Ectodermal cell (in vitro differentiated cells): ENCODE measurements around the gene GRB10.

ENCODE experiments used
- H3K27ac ChIP-seq: 2 replicates; pipeline ENCODE4 v1.7.0; 2013; ENCODE audit warnings: mild to moderate bottlenecking, low read depth, low read length; ENCODE audit not compliant: insufficient read depth, poor library complexity, severe bottlenecking
- H3K27me3 ChIP-seq: 2 replicates; pipeline ENCODE4 v1.7.0; 2013; ENCODE audit warnings: mild to moderate bottlenecking, low read length; ENCODE audit not compliant: insufficient read depth, control insufficient read depth, poor library complexity, severe bottlenecking
- H3K36me3 ChIP-seq: one replicate; pipeline ENCODE4 v1.7.0; 2013; ENCODE audit warnings: low read length; ENCODE audit not compliant: control insufficient read depth, insufficient read depth
- H3K4me1 ChIP-seq: one replicate; pipeline ENCODE4 v1.7.0; 2013; ENCODE audit warnings: low read length; ENCODE audit not compliant: control insufficient read depth, insufficient read depth
- H3K4me3 ChIP-seq: 2 replicates; pipeline ENCODE4 v1.7.0; 2013; ENCODE audit warnings: low read depth, low read length, control low read depth; ENCODE audit not compliant: insufficient read depth
- H3K9me3 ChIP-seq: 2 replicates; pipeline ENCODE4 v1.7.0; 2013; ENCODE audit warnings: mild to moderate bottlenecking, low read length, moderate library complexity; ENCODE audit not compliant: control insufficient read depth
- WGBS, 2 experiments: methylation state at CpG; one replicate each; pipeline ENCODE4 v1.1.7; 2013; ENCODE audit warnings: missing lambda C conversion rate in 2 of 2; 5-methylcytosine and 5-hydroxymethylcytosine counted together

Gene GRB10

DNA sequence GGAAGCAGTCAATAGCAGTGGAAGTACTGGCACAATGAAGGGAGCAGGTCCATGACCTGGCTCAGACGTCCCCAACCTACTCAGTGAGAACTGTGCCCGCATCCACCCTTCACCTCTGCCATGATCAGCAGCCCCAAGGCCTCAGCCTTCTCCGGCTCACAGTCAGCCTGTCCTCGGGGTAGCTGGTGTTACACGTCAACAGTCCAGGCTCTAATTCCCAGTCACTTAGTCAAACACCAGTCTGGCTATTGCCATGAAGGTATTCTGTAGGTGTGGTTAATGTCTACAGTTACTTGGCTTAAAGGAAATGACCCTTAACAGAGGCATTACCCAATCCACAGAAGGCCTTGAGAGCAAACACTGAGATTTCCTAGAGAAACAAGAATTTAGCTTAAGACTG lies 49.1 kb downstream of the GRB10 start:
- no peaks in the 10 kb centered on the region for H3K36me3 ChIP-seq
- H3K9me3 ChIP-seq: no peaks in the 10 kb centered on the region
- H3K27ac ChIP-seq: no peak overlapping the region
- H3K4me1 ChIP-seq: peaks cover 9% of the 10 kb centered on the region
- 94 to 96% methylated on average over 5 of the region's 5 CpGs for WGBS, 2 experiments
- no peak overlapping the region for H3K4me3 ChIP-seq
- no peaks in the 10 kb centered on the region for H3K27me3 ChIP-seq

DNA sequence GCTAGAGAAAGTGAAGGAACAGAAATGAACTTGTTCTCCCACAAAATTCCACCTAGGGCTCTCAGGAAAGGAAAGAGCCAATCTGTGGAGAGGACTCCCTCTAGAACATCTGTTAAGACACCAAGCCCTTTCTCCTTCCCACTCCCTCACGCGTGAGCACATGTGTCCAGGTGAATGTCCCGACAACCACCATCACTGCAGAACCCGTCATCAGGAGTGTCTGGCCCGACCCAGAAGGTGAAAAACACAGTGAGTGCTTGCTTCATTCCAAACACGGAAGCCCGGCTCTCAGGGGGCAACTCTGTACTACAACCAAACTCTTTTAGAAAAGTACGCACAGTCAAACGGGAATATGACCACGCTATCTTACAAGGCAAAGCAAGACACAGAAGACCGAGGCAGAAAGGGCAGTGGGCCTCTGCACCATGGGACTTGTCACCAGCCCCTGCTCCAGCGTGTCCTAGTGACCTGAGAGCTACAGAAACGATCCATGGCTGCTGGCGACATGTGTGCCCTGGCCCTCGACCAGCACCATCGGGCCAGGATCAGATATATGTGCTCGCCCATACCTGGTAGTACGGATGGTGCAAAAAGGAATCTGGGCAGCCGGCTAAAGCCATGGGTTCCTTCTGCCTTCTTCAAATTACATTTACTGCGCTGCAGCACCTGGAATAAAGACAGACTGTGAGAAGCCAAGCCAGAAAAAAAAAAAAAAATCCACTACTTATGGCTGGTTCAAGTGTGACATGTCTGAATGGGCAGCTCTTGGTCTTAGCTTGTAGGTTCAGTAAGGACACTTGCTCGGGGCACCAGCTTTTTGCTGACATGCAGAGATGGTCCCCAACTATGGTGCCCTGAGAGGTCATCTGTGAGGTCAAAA lies 50.8 kb downstream of the GRB10 start:
- Histone ChIP-seq H3K36me3 (no peaks in the 10 kb centered on the region), H3K4me1 (peaks cover 9% of the 10 kb centered on the region), H3K27ac (no peak overlapping the region), H3K9me3 (no peaks in the 10 kb centered on the region), H3K27me3 (no peaks in the 10 kb centered on the region), H3K4me3 (no peak overlapping the region)
- 94 to 96% methylated on average over 21 of the region's 21 CpGs for WGBS, 2 experiments

DNA sequence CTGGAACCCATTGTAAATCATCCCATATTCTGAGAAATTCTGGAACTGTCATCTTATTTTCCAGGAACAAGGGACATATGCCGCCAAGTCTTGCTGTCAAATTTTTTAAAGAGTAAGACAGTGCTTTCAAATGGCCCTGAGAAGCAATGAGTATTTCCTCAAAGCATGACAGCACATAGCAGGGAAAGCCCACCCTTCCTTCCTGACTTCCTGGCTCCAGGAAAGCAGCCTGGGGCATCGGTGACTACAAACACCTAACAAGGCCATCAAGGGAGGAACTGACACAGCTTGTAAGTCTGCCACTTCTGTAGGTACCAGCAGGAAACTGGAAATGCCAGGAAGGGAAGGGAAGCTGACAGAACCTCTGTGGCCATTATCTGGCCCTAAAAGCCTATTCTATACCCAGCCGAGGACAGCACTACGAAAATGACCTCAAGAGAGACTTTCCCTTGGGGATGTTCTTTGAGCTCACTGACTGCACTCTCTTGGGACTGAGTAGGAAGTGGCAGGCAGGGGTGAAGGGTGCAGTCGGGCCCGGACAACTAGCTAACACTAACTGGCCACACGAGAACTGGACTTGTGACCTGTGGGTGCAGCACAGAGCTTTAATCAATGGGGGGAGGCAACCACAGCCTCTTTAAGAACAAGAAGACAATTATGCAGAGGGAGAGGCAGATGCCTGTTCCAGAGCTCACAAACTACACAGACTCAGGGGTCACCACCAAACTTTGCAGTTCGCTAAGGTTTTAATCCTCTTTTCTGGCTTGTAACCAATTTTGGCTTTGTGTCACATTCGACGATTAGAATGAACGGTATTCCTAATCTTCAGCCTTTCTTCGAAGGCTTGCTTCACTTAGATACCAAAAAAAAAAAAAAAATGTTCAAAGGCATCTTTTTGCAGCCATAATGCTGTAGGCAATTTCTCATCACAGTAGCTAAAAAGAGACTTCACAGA lies 52.0 kb downstream of the GRB10 start:
- WGBS, 2 experiments: 91 to 94% methylated on average over 12 of the region's 12 CpGs
- Histone ChIP-seq H3K9me3 (no peaks in the 10 kb centered on the region), H3K4me3 (no peak overlapping the region), H3K27me3 (no peaks in the 10 kb centered on the region), H3K36me3 (no peaks in the 10 kb centered on the region), H3K27ac (no peak overlapping the region), H3K4me1 (peaks cover 9% of the 10 kb centered on the region)

DNA sequence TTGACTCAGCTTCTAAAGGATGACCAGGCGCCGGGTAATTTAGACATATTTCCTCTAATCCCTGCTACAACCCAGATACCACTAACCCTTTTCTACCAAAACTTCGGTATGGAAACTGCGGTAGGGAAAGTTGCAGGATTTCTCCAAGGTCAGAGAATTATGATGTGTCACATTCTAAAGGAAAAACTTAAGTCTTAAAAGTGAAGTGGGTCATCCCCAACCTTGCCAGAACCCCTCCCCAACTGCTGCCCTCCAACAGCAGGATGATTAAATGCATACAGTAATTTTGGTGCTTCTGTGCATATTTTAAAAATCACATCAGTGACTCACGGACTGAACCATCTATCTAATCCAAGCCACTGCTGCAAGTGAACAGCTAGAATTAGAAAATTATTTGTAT lies 52.7 kb downstream of the GRB10 start:
- H3K36me3 ChIP-seq: no peaks in the 10 kb centered on the region
- H3K27me3 ChIP-seq: no peaks in the 10 kb centered on the region
- 98 to 99% methylated on average over 4 to 5 of the region's 5 CpGs for WGBS, 2 experiments
- H3K9me3 ChIP-seq: no peaks in the 10 kb centered on the region
- no peak overlapping the region for H3K4me3 ChIP-seq
- H3K27ac ChIP-seq: no peak overlapping the region
- peaks cover 9% of the 10 kb centered on the region for H3K4me1 ChIP-seq

DNA sequence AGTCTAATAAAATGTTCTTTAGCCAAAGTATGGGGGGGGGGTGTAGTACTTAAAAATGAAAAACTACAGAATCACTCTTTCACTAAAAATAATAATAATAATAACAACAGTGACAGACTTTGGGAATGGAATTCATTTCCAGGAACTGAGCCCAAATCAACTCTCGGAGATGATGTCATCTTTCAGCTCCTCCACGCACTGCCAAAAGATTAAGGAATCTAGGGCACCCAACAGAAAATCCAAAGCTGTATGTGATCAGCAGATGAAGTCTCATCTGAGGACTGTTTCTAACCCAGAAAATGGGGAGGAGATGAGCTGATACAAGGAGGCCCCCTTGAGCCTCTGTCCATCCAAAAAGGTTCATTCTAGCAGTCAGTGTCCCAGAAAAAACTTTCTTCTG lies 54.5 kb downstream of the GRB10 start:
- peaks cover 9% of the 10 kb centered on the region for H3K4me1 ChIP-seq
- WGBS, 2 experiments: 94 to 98% methylated on average over 2 of the region's 2 CpGs
- H3K27ac ChIP-seq: no peak overlapping the region
- H3K4me3 ChIP-seq: no peak overlapping the region
- no peaks in the 10 kb centered on the region for H3K9me3 ChIP-seq
- H3K27me3 ChIP-seq: no peaks in the 10 kb centered on the region
- no peaks in the 10 kb centered on the region for H3K36me3 ChIP-seq

DNA sequence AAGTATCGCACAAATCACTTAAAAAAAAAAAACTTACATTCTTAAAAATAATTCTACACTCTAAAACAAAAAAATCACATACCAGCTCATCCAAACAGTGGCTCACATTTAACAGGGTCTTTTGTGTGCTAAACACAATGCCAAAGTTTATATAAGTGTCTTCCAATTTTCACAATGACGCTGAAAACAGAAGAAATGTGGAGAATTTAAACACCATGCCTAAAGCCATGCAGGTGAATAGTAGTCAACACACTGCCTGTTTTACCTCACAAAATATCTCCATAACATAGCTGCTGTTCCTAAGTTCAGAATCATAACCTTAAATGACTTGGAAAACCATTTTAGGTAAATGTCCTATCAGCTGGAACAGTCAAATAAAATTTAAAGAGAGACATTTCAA lies 55.0 kb downstream of the GRB10 start:
- WGBS, 2 experiments: 93 to 97% methylated on average over 2 of the region's 2 CpGs
- Histone ChIP-seq H3K4me1 (peaks cover 9% of the 10 kb centered on the region), H3K27ac (no peak overlapping the region), H3K27me3 (no peaks in the 10 kb centered on the region), H3K9me3 (no peaks in the 10 kb centered on the region), H3K4me3 (no peak overlapping the region), H3K36me3 (no peaks in the 10 kb centered on the region)

DNA sequence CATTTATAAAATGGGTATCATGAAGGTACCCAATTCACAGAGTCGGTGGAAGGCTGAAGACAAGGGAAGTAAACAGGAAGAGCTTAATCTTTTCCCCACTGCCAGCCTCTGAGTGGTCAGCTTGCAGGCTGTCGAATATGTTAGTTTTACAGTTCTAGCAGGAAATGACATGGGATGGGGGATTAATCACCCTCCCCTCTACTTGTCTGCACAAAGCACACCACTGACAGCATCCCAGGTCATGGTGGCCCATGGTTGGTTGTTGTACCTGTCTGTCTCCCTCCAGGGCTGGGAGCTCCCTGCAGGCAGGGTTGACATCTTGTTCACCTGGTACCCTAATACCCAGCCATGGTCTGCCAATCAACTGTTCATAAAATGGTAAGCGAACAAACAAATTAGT lies 55.6 kb downstream of the GRB10 start:
- no peaks in the 10 kb centered on the region for H3K36me3 ChIP-seq
- no peaks in the 10 kb centered on the region for H3K9me3 ChIP-seq
- WGBS, 2 experiments: 98 to 100% methylated on average over 1 to 3 of the region's 3 CpGs
- H3K4me1 ChIP-seq: peaks cover 9% of the 10 kb centered on the region
- no peak overlapping the region for H3K4me3 ChIP-seq
- H3K27me3 ChIP-seq: no peaks in the 10 kb centered on the region
- H3K27ac ChIP-seq: no peak overlapping the region

DNA sequence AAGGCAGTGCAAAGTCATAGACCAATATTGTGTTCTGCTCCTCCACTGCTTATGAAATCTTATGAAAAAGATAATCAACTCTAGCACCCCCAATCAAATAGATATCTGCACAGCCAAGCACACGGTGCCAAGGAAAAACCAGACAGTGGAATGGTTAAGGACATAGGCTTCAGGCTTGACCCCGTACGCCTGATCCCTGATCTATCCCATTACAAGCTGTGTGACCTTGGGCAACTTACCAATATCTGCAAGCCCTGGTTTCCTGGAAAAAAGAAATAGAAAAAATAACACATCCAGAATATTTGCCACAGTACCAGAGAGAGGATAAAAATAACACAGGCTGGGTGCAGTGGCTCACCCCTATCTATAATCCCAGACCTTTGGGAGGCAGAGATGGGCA lies 56.9 kb downstream of the GRB10 start:
- Histone ChIP-seq H3K4me1 (peaks cover 6% of the 10 kb centered on the region), H3K27me3 (no peaks in the 10 kb centered on the region), H3K9me3 (no peaks in the 10 kb centered on the region), H3K27ac (no peak overlapping the region), H3K36me3 (no peaks in the 10 kb centered on the region), H3K4me3 (no peak overlapping the region)
- 89 to 95% methylated on average over 3 of the region's 3 CpGs for WGBS, 2 experiments

DNA sequence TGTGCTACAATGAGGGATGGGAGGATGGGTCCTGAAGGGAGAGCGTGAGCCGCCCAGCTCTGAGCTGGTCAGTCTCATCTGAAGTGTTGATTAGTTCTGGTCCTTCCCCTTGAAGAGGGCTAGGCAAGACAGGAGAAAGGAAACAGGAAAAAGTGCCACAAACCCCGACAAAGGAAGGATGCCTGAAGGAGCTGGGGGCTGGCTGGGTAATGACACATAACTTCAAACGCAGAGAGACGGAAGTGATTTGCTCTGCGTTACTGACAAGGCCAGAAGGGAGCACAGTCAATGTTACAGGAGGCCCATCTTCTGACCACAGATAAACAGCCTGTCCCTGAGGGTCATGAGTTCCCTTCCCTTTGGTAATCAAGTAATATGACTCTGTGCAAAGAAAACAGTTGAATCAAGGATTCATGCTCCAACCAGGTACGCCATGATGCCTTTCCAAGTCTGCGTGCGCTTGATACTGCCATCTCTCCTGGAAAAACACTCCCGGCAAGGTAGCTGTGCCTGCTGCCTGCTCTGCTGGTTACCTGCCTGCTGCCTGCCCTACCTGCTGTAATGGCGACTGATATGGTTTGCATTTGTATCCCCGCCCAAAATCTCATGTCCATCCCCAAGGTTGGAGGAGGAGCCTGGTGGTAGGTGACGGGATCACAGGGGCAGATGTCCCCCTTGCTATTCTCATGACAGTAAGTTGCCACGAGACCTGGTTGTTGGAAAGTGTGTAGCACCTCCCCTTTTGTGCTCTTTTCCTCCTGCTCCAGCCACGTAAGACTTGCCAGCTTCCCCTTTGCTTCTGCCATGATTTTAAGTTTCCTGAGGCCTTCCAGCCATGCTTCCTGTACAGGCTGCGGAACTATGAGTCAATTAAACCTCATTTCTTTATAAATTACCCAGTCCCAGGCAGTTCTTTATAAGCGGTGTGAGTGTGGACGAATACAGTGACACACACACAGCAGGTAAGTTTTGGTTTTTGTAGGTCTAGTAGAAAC lies 57.9 kb downstream of the GRB10 start:
- Histone ChIP-seq H3K36me3 (no peaks in the 10 kb centered on the region), H3K9me3 (no peaks in the 10 kb centered on the region), H3K4me3 (no peak overlapping the region), H3K27ac (no peak overlapping the region), H3K27me3 (no peaks in the 10 kb centered on the region), H3K4me1 (peaks cover 8% of the 10 kb centered on the region)
- WGBS, 2 experiments: 91 to 92% methylated on average over 16 to 18 of the region's 18 CpGs
